Endothelial cell of umbilical vein (primary cell): ENCODE results near the gene NKG7. TPM values are rescaled to one million over a fixed set of nuclear protein-coding genes. Genes with fewer than 3 reads are reported as not detected.
A peak's percentile ranks its signal among the peaks of the same experiment; 100 is the strongest.

Experiments used
- BruUV-seq: library from RNA; stranded (reverse); fragments of 400-500 nt; replicated peaks from 2 replicates; lab custom pipeline; 2021; lab: Mats Ljungman, UMichigan
- CTCF ChIA-PET: fragments of 300-600, 350-600 bp; sonication (Branson Sonifier 250); formaldehyde crosslinking; loops from one replicate; lab custom pipeline; 2021; ENCODE audit warnings: antibody characterized with exemption, inconsistent platforms; lab: Charles Lee
- POLR2A ChIA-PET: fragments of 300-600, 350-600 bp; sonication (Branson Sonifier 250); formaldehyde crosslinking; loops from one replicate; lab custom pipeline; 2021; ENCODE audit warnings: antibody characterized with exemption, inconsistent platforms; lab: Charles Lee
- DNase-seq: peaks from one replicate; pipeline ENCODE4 v3.0.0-alpha.2; 2011; ENCODE audit warnings: low read depth, low spot score
- FAIRE-seq: peaks from 2 replicates; lab custom pipeline; 2011; peaks lifted over from hg19 to GRCh38; lab: Jason Lieb, UNC
- H2AFZ ChIP-seq: 2 replicates; pipeline ENCODE4 v1.6.0; 2012; ENCODE audit warnings: low read depth, low read length, control low read depth, inconsistent platforms
- H3K27ac ChIP-seq: 2 replicates; pipeline ENCODE4 v1.5.1; 2011; ENCODE audit warnings: low read depth, mild to moderate bottlenecking, control low read depth, low read length, moderate library complexity; ENCODE audit not compliant: insufficient read depth
- H3K27me3 ChIP-seq, 2 experiments: 2 replicates each; pipeline versions ENCODE4 v1.6.0 to v1.6.1; 2011; ENCODE audit warnings: low read length in 2 of 2, mixed read lengths in 1 of 2; ENCODE audit not compliant: control insufficient read depth in 2 of 2, insufficient read depth in 2 of 2
- H3K36me3 ChIP-seq, 2 experiments: 2 replicates in 1 of 2; 3 replicates in 1 of 2; pipeline ENCODE4 v1.5.1; 2011; ENCODE audit warnings: low read length in 2 of 2, mild to moderate bottlenecking in 1 of 2, moderate library complexity in 1 of 2; ENCODE audit not compliant: control insufficient read depth in 2 of 2, insufficient read depth in 2 of 2; ENCODE audit errors: extremely low read depth in 1 of 2
- H3K4me1 ChIP-seq: 3 replicates; pipeline ENCODE4 v1.5.1; 2011; ENCODE audit warnings: mild to moderate bottlenecking, low read length; ENCODE audit not compliant: control insufficient read depth, insufficient read depth; ENCODE audit errors: extremely low read depth
- H3K4me2 ChIP-seq: 2 replicates; pipeline ENCODE4 v1.6.1; 2011; ENCODE audit warnings: low read length, control low read depth, mixed read lengths; ENCODE audit not compliant: insufficient read depth
- H3K4me3 ChIP-seq, 3 experiments: fragments of 200-600 bp in 1 of 3; sonication (generic), shearing (Covaris generic) in 1 of 3; replicated peaks in 1 of 3; 2 replicates each; pipeline ENCODE4 v1.5.1; 2011 to 2016; ENCODE audit warnings: control low read depth in 3 of 3, low read length in 3 of 3, mild to moderate bottlenecking in 2 of 3, inconsistent platforms in 1 of 3, low read depth in 1 of 3, moderate library complexity in 1 of 3; ENCODE audit not compliant: insufficient read depth in 1 of 3
- H3K79me2 ChIP-seq: 2 replicates; pipeline ENCODE4 v1.6.0; 2012; ENCODE audit warnings: low read length, inconsistent platforms; ENCODE audit not compliant: control insufficient read depth, insufficient read depth
- H3K9ac ChIP-seq: replicated peaks from 2 replicates; pipeline ENCODE3; 2011; ENCODE audit warnings: low read length, control low read depth; ENCODE audit not compliant: insufficient read depth; ENCODE audit errors: extremely low read depth
- H3K9me1 ChIP-seq: replicated peaks from 3 replicates; pipeline ENCODE4 v1.6.0; 2011; ENCODE audit warnings: mild to moderate bottlenecking, low read length; ENCODE audit not compliant: control insufficient read depth, insufficient read depth; ENCODE audit errors: extremely low read depth
- H3K9me3 ChIP-seq: replicated peaks from 2 replicates; pipeline ENCODE4 v1.5.1; 2012; ENCODE audit warnings: low read length, inconsistent platforms; ENCODE audit not compliant: control insufficient read depth, insufficient read depth
- H4K20me1 ChIP-seq: replicated peaks from 2 replicates; pipeline ENCODE3; 2011; ENCODE audit warnings: mild to moderate bottlenecking, low read length; ENCODE audit not compliant: control insufficient read depth, insufficient read depth; ENCODE audit errors: extremely low read depth
- CTCF ChIP-seq, 2 donors: IDR thresholded peaks; 1 replicate in 1 of 2; 2 replicates in 1 of 2; pipeline ENCODE4 v1.5.1; 2011; ENCODE audit warnings: low read length in 2 of 2, mild to moderate bottlenecking in 2 of 2, moderate library complexity in 2 of 2, control low read depth in 1 of 2, inconsistent platforms in 1 of 2, low read depth in 1 of 2; ENCODE audit not compliant: insufficient read depth in 1 of 2; ENCODE audit errors: extremely low read depth in 1 of 2
- FOS ChIP-seq: IDR thresholded peaks from 2 replicates; pipeline ENCODE4 v1.6.1; 2011; ENCODE audit warnings: mild to moderate bottlenecking, low read length, moderate library complexity, borderline replicate concordance; ENCODE audit not compliant: insufficient read depth
- GATA2 ChIP-seq: IDR thresholded peaks from 2 replicates; pipeline ENCODE4 v1.7.0; 2011; ENCODE audit warnings: low read depth, mild to moderate bottlenecking, moderate library complexity, mixed read lengths, low read length; ENCODE audit not compliant: insufficient read length, insufficient read depth
- JUN ChIP-seq: IDR thresholded peaks from 2 replicates; pipeline ENCODE4 v1.6.1; 2011; ENCODE audit warnings: borderline replicate concordance, low read depth; ENCODE audit not compliant: insufficient read length, insufficient read depth
- MAX ChIP-seq: IDR thresholded peaks from 2 replicates; pipeline ENCODE4 v1.6.1; 2011; ENCODE audit not compliant: insufficient read depth, insufficient read length
- MYC ChIP-seq: IDR thresholded peaks from one replicate; pipeline ENCODE4 v1.6.1; 2011; ENCODE audit warnings: mild to moderate bottlenecking, low read depth, low read length
- POLR2A ChIP-seq: IDR thresholded peaks from 2 replicates; pipeline ENCODE4 v1.6.1; 2012; ENCODE audit warnings: low read depth, mild to moderate bottlenecking, control low read depth, low read length
- dilution Hi-C: fragments of 300-500 bp; cut with MboI; formaldehyde crosslinking; loops from one replicate; pipeline ENCODE4 v1.15.0; 2019; ENCODE audit warnings: low sequenced_read_pairs; ENCODE audit not compliant: extremely low pct_ligation_motif_present
- intact Hi-C: fragments of 100-400 bp; cut with micrococcal nuclease; formaldehyde crosslinking; loops from one replicate; pipeline ENCODE4 v1.10.0; 2022
- polyA plus RNA-seq, 4 experiments: library from polyadenylated mRNA; depleted of rRNA in 3 of 4; stranded (reverse) in 3 of 4; unstranded in 1 of 4; fragments of >200 nt; gene quantifications; 2 replicates each; pipeline versions ENCODE4 v1.2.1 to v1.2.3, GENCODE V29; 2011 to 2012; ENCODE audit warnings: missing spikeins in 1 of 4
- total RNA-seq: library from RNA; stranded (reverse); gene quantifications from 2 replicates; pipeline ENCODE4 v1.2.3, GENCODE V29; 2021

The NKG7 gene
- total and polyA plus RNA-seq, 2 donors (not counting 3 experiments of a cell fraction or from before 2014, with no cell fraction given): not detected

- no peak for FAIRE-seq
Measured at GRCh38 chr19:51339313-51339686, 33.2 kb downstream of the NKG7 start.

GRCh38 chr19:51338563-51339312, 33.7 kb downstream of the NKG7 start:
- intact Hi-C loops: loop anchor here (1.0 to 5.0 kb wide), 6 partner anchors 29 to 350 kb away; partner anchors contain the start of gene CTU1
- TF ChIP-seq CTCF (IDR thresholded peaks at IDR 0.05; ENCODE audit: extremely low read depth in 1 of 2, insufficient read depth in 1 of 2, low read depth in 1 of 2, low read length in 2 of 2): peak; percentile 76 to 88
- TF ChIP-seq POLR2A: no peak
- no peak for TF ChIP-seq MYC
- no peak for TF ChIP-seq FOS
- TF ChIP-seq GATA2: no peak
- H2AFZ ChIP-seq: peak overlapping the region; percentile 98
- H3K36me3 ChIP-seq: no peaks in the 10 kb centered on the region
- no peaks in the 10 kb centered on the region for H3K9me3 ChIP-seq
- no peaks in the 10 kb centered on the region for H3K27me3 ChIP-seq
- H3K79me2 ChIP-seq: no peaks in the 10 kb centered on the region
- dilution Hi-C loops: no loop called here
- ChIA-PET POLR2A (no interaction called here), CTCF (interaction anchor here (0.6 to 1.8 kb wide), 17 partner anchors 12 to 350 kb away, joined by 3 to 27 read pairs (median 5); partner anchors contain the start of genes CLDND2 and ETFB)
- H3K4me3 ChIP-seq: peak overlapping the region; percentile 55 to 82 (median 73)
- H3K27ac ChIP-seq: no peak overlapping the region
- no peaks in the 10 kb centered on the region for H4K20me1 ChIP-seq
- peak overlapping the region; percentile 94 for H3K4me2 ChIP-seq
- DNase-seq (peak; percentile 86), FAIRE-seq (peak; percentile 81)
- H3K9ac ChIP-seq: no peak overlapping the region
- BruUV-seq: no TSS peak
- H3K9me1 ChIP-seq: no peaks in the 10 kb centered on the region
- peaks cover 8% of the 10 kb centered on the region for H3K4me1 ChIP-seq

More at GRCh38 chr19:51339313-51339686, 33.2 kb downstream of the NKG7 start:
- Histone ChIP-seq H3K4me3 (peak overlapping the region; percentile 55 to 82 (median 73)), H3K4me2 (peak overlapping the region; percentile 94), H3K27ac (peak overlapping the region; percentile 6), H3K27me3 (no peaks in the 10 kb centered on the region), H4K20me1 (no peaks in the 10 kb centered on the region), H3K36me3 (no peaks in the 10 kb centered on the region), H3K9me3 (no peaks in the 10 kb centered on the region), H3K79me2 (no peaks in the 10 kb centered on the region), H2AFZ (peak overlapping the region; percentile 98), H3K4me1 (peaks cover 8% of the 10 kb centered on the region), H3K9me1 (no peaks in the 10 kb centered on the region), H3K9ac (no peak overlapping the region)
- no peak for TF ChIP-seq GATA2
- no peak for TF ChIP-seq MAX
- TF ChIP-seq POLR2A: no peak
- TF ChIP-seq JUN: no peak
- no peak for TF ChIP-seq MYC
- BruUV-seq: no TSS peak
- CTCF ChIA-PET: interaction anchor here (0.6 to 1.8 kb wide), 24 partner anchors 12 to 350 kb away, joined by 3 to 27 read pairs (median 4); partner anchors contain the start of genes CLDND2, ETFB and ZNF175
- intact Hi-C loops (loop anchor here (1.0 to 5.0 kb wide), 6 partner anchors 28 to 350 kb away; partner anchors contain the start of gene CTU1), dilution Hi-C loops (no loop called here)
- POLR2A ChIA-PET: interaction anchor here (0.7 to 1.3 kb wide), 3 partner anchors 23 to 28 kb away, joined by 4 to 8 read pairs (median 6); partner anchors contain the start of gene ETFB
- no peak for DNase-seq
